HEK293 (cell line): ENCODE results near the gene PPFIA3.
A peak's percentile ranks its signal among the peaks of the same experiment; 100 is the strongest.

Experiments
- BCL11B ChIP-seq: fragments of 450-650 bp; formaldehyde crosslinking; IDR thresholded peaks from 2 replicates; pipeline ENCODE4 v1.5.1; 2016; ENCODE audit warnings: low read depth, missing biosample characterization, missing genetic modification characterization
- GLIS2 ChIP-seq: fragments of 450-650 bp; formaldehyde crosslinking; IDR thresholded peaks from 2 replicates; pipeline ENCODE4 v1.5.1; 2016; ENCODE audit warnings: missing biosample characterization, missing genetic modification characterization
- KLF8 ChIP-seq: fragments of 450-650 bp; formaldehyde crosslinking; IDR thresholded peaks from 2 replicates; pipeline ENCODE4 v1.5.1; 2016; ENCODE audit warnings: missing biosample characterization, missing genetic modification characterization
- TRIM28 ChIP-seq: IDR thresholded peaks from 2 replicates; pipeline ENCODE4 v1.6.1; 2011; ENCODE audit warnings: low read length, control low read depth, borderline replicate concordance
- ZBTB20 ChIP-seq: fragments of 450-650 bp; formaldehyde crosslinking; IDR thresholded peaks from 2 replicates; pipeline ENCODE4 v1.5.1; 2016; ENCODE audit warnings: missing biosample characterization, missing genetic modification characterization
- ZFP3 ChIP-seq: fragments of 450-650 bp; formaldehyde crosslinking; IDR thresholded peaks from 2 replicates; pipeline ENCODE4 v1.5.1; 2016; ENCODE audit warnings: low read depth, missing biosample characterization, missing genetic modification characterization
- ZFP69B ChIP-seq: fragments of 450-650 bp; formaldehyde crosslinking; IDR thresholded peaks from 2 replicates; pipeline ENCODE4 v1.5.1; 2016; ENCODE audit warnings: missing biosample characterization, missing genetic modification characterization
- ZIC2 ChIP-seq: fragments of 450-650 bp; formaldehyde crosslinking; IDR thresholded peaks from 2 replicates; pipeline ENCODE4 v1.5.1; 2016; ENCODE audit warnings: missing biosample characterization, missing genetic modification characterization
- ZNF274 ChIP-seq, 2 experiments: fragments of 200-500 bp in 1 of 2; fragments of 450-650 bp in 1 of 2; sonication (Bioruptor generic) in 1 of 2; formaldehyde crosslinking in 1 of 2; IDR thresholded peaks; 2 replicates each; pipeline versions ENCODE4 v1.5.1 to v1.6.1; 2014 to 2016; ENCODE audit warnings: borderline replicate concordance in 1 of 2, inconsistent platforms in 1 of 2, low read length in 1 of 2, missing biosample characterization in 1 of 2, missing genetic modification characterization in 1 of 2
- ZNF416 ChIP-seq: fragments of 450-650 bp; formaldehyde crosslinking; IDR thresholded peaks from 2 replicates; pipeline ENCODE4 v1.5.1; 2016; ENCODE audit warnings: missing biosample characterization, missing genetic modification characterization
- ZNF558 ChIP-seq: fragments of 450-650 bp; formaldehyde crosslinking; IDR thresholded peaks from 2 replicates; pipeline ENCODE4 v1.5.1; 2016; ENCODE audit warnings: missing biosample characterization, missing genetic modification characterization
- ZNF561 ChIP-seq: fragments of 450-650 bp; IDR thresholded peaks from 2 replicates; pipeline ENCODE4 v1.5.1; 2018; ENCODE audit warnings: missing biosample characterization, missing genetic modification characterization, borderline replicate concordance
- ZXDB ChIP-seq: fragments of 450-650 bp; formaldehyde crosslinking; IDR thresholded peaks from 2 replicates; pipeline ENCODE4 v1.5.1; 2016; ENCODE audit warnings: missing biosample characterization, missing genetic modification characterization
- TF ChIP-seq, protein P1 (sequence below): fragments of 450-650 bp; formaldehyde crosslinking; IDR thresholded peaks from 2 replicates; pipeline ENCODE4 v1.5.1; 2017; ENCODE audit warnings: missing biosample characterization, missing genetic modification characterization
- TF ChIP-seq, protein P2 (sequence below): fragments of 450-650 bp; formaldehyde crosslinking; IDR thresholded peaks from 2 replicates; pipeline ENCODE4 v1.5.1; 2016; ENCODE audit warnings: missing biosample characterization, missing genetic modification characterization
- TF ChIP-seq, protein P3 (sequence below): fragments of 450-650 bp; formaldehyde crosslinking; IDR thresholded peaks from 2 replicates; pipeline ENCODE4 v1.5.1; 2016; ENCODE audit warnings: missing biosample characterization, missing genetic modification characterization
- TF ChIP-seq, protein P4 (sequence below): fragments of 450-650 bp; formaldehyde crosslinking; IDR thresholded peaks from 2 replicates; pipeline ENCODE4 v1.5.0; 2017; ENCODE audit warnings: missing biosample characterization, missing genetic modification characterization, borderline replicate concordance
- TF ChIP-seq, protein P5 (sequence below): sonication (generic); formaldehyde crosslinking; IDR thresholded peaks from 2 replicates; pipeline ENCODE4 v1.8.1; 2022; ENCODE audit warnings: mild to moderate bottlenecking, moderate library complexity, missing genetic modification reagents
- TF ChIP-seq, protein P6 (sequence below): fragments of 450-650 bp; formaldehyde crosslinking; IDR thresholded peaks from 2 replicates; pipeline ENCODE4 v1.5.1; 2016; ENCODE audit warnings: missing biosample characterization, missing genetic modification characterization
- TF ChIP-seq, protein P7 (sequence below): fragments of 450-650 bp; formaldehyde crosslinking; IDR thresholded peaks from 2 replicates; pipeline ENCODE4 v1.5.1; 2016; ENCODE audit warnings: missing biosample characterization, missing genetic modification characterization
- TF ChIP-seq, protein P8 (sequence below): fragments of 450-650 bp; formaldehyde crosslinking; IDR thresholded peaks from 2 replicates; pipeline ENCODE4 v1.5.1; 2016; ENCODE audit warnings: missing biosample characterization, missing genetic modification characterization

PPFIA3 gene

DNA sequence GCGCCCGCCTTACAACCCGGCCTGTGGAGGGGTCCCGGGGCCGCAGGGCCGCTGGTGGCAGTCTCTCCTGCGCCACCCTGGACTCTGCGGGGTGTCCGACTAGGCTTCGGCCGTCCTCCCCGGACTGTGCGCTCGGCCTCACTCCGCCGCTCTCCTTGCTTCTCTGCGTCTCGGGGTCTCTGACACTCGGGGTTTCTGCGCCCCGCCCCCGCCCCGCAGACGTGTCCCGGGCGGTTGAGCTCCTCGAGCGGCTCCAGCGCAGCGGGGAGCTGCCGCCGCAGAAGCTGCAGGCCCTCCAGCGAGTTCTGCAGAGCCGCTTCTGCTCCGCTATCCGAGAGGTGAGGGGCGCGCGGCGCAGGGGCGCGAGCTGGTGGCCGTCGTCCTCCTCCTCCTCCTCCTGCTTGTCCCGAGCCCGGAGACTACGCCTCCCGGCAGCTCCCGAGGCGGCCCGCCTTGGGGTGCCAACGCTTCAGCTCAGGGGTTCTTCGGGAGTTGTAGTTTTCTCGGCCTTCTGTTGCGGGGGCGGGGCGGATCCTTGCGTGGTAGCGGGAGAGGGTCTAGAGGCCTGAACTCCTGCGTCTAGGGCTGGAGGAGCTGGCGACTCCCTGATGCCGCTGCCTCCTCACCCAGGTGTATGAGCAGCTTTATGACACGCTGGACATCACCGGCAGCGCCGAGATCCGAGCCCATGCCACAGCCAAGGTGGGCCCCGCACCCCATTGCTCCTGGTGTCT lies 4.5 kb upstream of the PPFIA3 start (continued):
- TF ChIP-seq, protein P1, sequence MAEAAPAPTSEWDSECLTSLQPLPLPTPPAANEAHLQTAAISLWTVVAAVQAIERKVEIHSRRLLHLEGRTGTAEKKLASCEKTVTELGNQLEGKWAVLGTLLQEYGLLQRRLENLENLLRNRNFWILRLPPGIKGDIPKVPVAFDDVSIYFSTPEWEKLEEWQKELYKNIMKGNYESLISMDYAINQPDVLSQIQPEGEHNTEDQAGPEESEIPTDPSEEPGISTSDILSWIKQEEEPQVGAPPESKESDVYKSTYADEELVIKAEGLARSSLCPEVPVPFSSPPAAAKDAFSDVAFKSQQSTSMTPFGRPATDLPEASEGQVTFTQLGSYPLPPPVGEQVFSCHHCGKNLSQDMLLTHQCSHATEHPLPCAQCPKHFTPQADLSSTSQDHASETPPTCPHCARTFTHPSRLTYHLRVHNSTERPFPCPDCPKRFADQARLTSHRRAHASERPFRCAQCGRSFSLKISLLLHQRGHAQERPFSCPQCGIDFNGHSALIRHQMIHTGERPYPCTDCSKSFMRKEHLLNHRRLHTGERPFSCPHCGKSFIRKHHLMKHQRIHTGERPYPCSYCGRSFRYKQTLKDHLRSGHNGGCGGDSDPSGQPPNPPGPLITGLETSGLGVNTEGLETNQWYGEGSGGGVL, result no peak; the same call in 1 of the 2 replicates
- TF ChIP-seq, protein P2, sequence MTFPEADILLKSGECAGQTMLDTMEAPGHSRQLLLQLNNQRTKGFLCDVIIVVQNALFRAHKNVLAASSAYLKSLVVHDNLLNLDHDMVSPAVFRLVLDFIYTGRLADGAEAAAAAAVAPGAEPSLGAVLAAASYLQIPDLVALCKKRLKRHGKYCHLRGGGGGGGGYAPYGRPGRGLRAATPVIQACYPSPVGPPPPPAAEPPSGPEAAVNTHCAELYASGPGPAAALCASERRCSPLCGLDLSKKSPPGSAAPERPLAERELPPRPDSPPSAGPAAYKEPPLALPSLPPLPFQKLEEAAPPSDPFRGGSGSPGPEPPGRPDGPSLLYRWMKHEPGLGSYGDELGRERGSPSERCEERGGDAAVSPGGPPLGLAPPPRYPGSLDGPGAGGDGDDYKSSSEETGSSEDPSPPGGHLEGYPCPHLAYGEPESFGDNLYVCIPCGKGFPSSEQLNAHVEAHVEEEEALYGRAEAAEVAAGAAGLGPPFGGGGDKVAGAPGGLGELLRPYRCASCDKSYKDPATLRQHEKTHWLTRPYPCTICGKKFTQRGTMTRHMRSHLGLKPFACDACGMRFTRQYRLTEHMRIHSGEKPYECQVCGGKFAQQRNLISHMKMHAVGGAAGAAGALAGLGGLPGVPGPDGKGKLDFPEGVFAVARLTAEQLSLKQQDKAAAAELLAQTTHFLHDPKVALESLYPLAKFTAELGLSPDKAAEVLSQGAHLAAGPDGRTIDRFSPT (tag by site-specific recombination), result no peak
- TF ChIP-seq ZIC2 (tag by site-specific recombination), result peak; percentile 65
- TF ChIP-seq, protein P3, sequence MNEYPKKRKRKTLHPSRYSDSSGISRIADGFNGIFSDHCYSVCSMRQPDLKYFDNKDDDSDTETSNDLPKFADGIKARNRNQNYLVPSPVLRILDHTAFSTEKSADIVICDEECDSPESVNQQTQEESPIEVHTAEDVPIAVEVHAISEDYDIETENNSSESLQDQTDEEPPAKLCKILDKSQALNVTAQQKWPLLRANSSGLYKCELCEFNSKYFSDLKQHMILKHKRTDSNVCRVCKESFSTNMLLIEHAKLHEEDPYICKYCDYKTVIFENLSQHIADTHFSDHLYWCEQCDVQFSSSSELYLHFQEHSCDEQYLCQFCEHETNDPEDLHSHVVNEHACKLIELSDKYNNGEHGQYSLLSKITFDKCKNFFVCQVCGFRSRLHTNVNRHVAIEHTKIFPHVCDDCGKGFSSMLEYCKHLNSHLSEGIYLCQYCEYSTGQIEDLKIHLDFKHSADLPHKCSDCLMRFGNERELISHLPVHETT (tag by site-specific recombination), result no peak
- peak; percentile 76 for TF ChIP-seq ZXDB (tag by site-specific recombination)
- TF ChIP-seq ZNF558, result no peak
- TF ChIP-seq, protein P4, sequence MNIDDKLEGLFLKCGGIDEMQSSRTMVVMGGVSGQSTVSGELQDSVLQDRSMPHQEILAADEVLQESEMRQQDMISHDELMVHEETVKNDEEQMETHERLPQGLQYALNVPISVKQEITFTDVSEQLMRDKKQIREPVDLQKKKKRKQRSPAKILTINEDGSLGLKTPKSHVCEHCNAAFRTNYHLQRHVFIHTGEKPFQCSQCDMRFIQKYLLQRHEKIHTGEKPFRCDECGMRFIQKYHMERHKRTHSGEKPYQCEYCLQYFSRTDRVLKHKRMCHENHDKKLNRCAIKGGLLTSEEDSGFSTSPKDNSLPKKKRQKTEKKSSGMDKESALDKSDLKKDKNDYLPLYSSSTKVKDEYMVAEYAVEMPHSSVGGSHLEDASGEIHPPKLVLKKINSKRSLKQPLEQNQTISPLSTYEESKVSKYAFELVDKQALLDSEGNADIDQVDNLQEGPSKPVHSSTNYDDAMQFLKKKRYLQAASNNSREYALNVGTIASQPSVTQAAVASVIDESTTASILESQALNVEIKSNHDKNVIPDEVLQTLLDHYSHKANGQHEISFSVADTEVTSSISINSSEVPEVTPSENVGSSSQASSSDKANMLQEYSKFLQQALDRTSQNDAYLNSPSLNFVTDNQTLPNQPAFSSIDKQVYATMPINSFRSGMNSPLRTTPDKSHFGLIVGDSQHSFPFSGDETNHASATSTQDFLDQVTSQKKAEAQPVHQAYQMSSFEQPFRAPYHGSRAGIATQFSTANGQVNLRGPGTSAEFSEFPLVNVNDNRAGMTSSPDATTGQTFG (tag by site-specific recombination), result no peak
- no peak for TF ChIP-seq ZNF416
- TF ChIP-seq, protein P5, sequence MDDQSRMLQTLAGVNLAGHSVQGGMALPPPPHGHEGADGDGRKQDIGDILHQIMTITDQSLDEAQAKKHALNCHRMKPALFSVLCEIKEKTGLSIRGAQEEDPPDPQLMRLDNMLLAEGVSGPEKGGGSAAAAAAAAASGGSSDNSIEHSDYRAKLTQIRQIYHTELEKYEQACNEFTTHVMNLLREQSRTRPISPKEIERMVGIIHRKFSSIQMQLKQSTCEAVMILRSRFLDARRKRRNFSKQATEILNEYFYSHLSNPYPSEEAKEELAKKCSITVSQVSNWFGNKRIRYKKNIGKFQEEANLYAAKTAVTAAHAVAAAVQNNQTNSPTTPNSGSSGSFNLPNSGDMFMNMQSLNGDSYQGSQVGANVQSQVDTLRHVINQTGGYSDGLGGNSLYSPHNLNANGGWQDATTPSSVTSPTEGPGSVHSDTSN (CRISPR knock-in tag), result no peak
- no peak for TF ChIP-seq TRIM28
- peak; percentile 98 for TF ChIP-seq ZFP69B (tag by site-specific recombination)
- TF ChIP-seq, protein P6, sequence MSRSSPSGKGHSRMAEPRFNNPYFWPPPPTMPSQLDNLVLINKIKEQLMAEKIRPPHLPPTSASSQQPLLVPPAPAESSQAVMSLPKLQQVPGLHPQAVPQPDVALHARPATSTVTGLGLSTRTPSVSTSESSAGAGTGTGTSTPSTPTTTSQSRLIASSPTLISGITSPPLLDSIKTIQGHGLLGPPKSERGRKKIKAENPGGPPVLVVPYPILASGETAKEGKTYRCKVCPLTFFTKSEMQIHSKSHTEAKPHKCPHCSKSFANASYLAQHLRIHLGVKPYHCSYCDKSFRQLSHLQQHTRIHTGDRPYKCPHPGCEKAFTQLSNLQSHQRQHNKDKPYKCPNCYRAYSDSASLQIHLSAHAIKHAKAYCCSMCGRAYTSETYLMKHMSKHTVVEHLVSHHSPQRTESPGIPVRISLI, result no peak
- TF ChIP-seq ZBTB20, result peak; percentile 95
- TF ChIP-seq GLIS2, result peak; percentile 80
- no peak for TF ChIP-seq ZFP3 (tag by site-specific recombination)
- peak; percentile 72; the same call in 1 of the 2 replicates for TF ChIP-seq KLF8 (tag by site-specific recombination)
- TF ChIP-seq ZNF274 (IDR thresholded peaks at IDR 0.05; ENCODE audit: low read length), result no peak
- no peak for TF ChIP-seq ZNF274 (tag by site-specific recombination; IDR thresholded peaks at IDR 0.05; ENCODE audit: borderline replicate concordance)
- TF ChIP-seq ZNF561 (tag by site-specific recombination), result 0 out of 2 replicates have a peak, but pooled peaks have one; percentile 44
- TF ChIP-seq, protein P7, sequence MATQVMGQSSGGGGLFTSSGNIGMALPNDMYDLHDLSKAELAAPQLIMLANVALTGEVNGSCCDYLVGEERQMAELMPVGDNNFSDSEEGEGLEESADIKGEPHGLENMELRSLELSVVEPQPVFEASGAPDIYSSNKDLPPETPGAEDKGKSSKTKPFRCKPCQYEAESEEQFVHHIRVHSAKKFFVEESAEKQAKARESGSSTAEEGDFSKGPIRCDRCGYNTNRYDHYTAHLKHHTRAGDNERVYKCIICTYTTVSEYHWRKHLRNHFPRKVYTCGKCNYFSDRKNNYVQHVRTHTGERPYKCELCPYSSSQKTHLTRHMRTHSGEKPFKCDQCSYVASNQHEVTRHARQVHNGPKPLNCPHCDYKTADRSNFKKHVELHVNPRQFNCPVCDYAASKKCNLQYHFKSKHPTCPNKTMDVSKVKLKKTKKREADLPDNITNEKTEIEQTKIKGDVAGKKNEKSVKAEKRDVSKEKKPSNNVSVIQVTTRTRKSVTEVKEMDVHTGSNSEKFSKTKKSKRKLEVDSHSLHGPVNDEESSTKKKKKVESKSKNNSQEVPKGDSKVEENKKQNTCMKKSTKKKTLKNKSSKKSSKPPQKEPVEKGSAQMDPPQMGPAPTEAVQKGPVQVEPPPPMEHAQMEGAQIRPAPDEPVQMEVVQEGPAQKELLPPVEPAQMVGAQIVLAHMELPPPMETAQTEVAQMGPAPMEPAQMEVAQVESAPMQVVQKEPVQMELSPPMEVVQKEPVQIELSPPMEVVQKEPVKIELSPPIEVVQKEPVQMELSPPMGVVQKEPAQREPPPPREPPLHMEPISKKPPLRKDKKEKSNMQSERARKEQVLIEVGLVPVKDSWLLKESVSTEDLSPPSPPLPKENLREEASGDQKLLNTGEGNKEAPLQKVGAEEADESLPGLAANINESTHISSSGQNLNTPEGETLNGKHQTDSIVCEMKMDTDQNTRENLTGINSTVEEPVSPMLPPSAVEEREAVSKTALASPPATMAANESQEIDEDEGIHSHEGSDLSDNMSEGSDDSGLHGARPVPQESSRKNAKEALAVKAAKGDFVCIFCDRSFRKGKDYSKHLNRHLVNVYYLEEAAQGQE, result no peak
- TF ChIP-seq, protein P8, sequence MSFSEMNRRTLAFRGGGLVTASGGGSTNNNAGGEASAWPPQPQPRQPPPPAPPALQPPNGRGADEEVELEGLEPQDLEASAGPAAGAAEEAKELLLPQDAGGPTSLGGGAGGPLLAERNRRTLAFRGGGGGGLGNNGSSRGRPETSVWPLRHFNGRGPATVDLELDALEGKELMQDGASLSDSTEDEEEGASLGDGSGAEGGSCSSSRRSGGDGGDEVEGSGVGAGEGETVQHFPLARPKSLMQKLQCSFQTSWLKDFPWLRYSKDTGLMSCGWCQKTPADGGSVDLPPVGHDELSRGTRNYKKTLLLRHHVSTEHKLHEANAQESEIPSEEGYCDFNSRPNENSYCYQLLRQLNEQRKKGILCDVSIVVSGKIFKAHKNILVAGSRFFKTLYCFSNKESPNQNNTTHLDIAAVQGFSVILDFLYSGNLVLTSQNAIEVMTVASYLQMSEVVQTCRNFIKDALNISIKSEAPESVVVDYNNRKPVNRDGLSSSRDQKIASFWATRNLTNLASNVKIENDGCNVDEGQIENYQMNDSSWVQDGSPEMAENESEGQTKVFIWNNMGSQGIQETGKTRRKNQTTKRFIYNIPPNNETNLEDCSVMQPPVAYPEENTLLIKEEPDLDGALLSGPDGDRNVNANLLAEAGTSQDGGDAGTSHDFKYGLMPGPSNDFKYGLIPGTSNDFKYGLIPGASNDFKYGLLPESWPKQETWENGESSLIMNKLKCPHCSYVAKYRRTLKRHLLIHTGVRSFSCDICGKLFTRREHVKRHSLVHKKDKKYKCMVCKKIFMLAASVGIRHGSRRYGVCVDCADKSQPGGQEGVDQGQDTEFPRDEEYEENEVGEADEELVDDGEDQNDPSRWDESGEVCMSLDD (tag by site-specific recombination), result peak; percentile 67; the same call in 1 of the 2 replicates
- TF ChIP-seq BCL11B (tag by site-specific recombination), result no peak
